ENCODE data around the gene FBP2. TPM values are rescaled to one million over a fixed set of nuclear protein-coding genes. Genes with fewer than 3 reads are reported as not detected.

FBP2 gene
- total RNA-seq, 4 donors from 2014 or later: not detected

GRCh38 chr9:94607423-94607691 lies 13.7 kb upstream of the FBP2 start:
- Histone ChIP-seq H3K9me3 (no peaks in the 10 kb centered on the region), H3K36me3 (no peaks in the 10 kb centered on the region), H3K4me3 (no peak overlapping the region), H3K27ac (no peak overlapping the region), H3K27me3 (peaks cover 4% of the 10 kb centered on the region), H3K4me1 (peaks cover 3% of the 10 kb centered on the region)
- no peak for TF ChIP-seq EP300 (IDR thresholded peaks at IDR 0.05)
- TF ChIP-seq POLR2A (IDR thresholded peaks at IDR 0.05): no peak
- TF ChIP-seq CTCF (IDR thresholded peaks at IDR 0.05): no peak
- no peak for TF ChIP-seq POLR2AphosphoS5 (IDR thresholded peaks at IDR 0.05)
- DNase-seq (ENCODE audit: low spot score in 2 of 2): no peak
- 96% methylated on average over 8 of the region's 8 CpGs for WGBS

DNA sequence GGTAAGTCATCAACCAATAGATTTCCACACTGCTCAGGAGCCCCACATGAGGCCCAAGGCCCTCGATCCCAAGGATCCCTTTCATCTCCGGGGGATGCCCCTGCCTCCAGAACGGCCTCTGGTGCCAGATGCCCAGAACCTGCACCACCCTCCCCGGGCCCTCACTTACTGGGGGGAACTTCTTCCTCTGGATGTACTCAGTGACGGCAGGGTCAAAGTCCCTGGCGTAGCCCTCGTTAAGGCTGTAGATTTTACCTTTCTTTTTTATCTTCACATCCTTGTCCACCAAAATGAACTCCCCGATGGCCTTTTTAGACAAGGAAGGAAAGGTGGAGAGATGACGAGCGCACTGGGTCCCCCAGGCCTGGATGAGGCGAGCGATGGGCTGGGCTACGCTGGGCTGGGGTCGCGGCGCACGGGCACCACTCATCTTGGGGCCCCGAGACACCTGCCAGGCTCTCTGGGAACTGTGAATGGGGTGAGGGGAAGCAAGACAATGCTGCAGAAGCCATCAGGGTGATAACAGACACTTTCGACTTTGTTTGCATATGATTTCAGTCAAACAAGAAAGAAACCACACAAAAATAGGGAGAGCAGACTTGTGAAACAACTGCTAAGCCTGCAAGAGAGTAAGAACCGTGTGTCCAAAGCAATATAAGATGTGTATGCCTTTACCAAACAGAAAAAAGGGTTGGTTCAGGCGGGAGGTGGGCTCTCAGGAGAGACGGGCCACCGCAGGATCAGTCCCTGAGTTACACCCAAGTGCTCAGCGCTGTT lies 13.2 kb upstream of the FBP2 start:
- WGBS: 94% methylated on average over 24 of the region's 24 CpGs
- Histone ChIP-seq H3K27ac (no peak overlapping the region), H3K9me3 (no peaks in the 10 kb centered on the region), H3K4me1 (peaks cover 3% of the 10 kb centered on the region), H3K27me3 (peaks cover 4% of the 10 kb centered on the region), H3K36me3 (no peaks in the 10 kb centered on the region), H3K4me3 (no peak overlapping the region)
- TF ChIP-seq CTCF (IDR thresholded peaks at IDR 0.05): no peak
- TF ChIP-seq POLR2A (IDR thresholded peaks at IDR 0.05): no peak
- TF ChIP-seq POLR2AphosphoS5 (IDR thresholded peaks at IDR 0.05): no peak
- no peak for TF ChIP-seq EP300 (IDR thresholded peaks at IDR 0.05)
- DNase-seq (ENCODE audit: low spot score in 2 of 2): peak in 1 of 2 donors; percentile 65

GRCh38 chr9:94603259-94604160 lies 9.9 kb upstream of the FBP2 start:
- Histone ChIP-seq H3K27me3 (peaks cover 4% of the 10 kb centered on the region), H3K9me3 (no peaks in the 10 kb centered on the region), H3K27ac (no peak overlapping the region), H3K4me1 (peaks cover 3% of the 10 kb centered on the region), H3K4me3 (no peak overlapping the region), H3K36me3 (no peaks in the 10 kb centered on the region)
- TF ChIP-seq CTCF (IDR thresholded peaks at IDR 0.05): peak in 1 of 2 donors; percentile 53
- TF ChIP-seq POLR2AphosphoS5 (IDR thresholded peaks at IDR 0.05): no peak
- no peak for TF ChIP-seq POLR2A (IDR thresholded peaks at IDR 0.05)
- DNase-seq (ENCODE audit: low spot score in 2 of 2): peak in 1 of 2 donors; percentile 68
- WGBS: 30% methylated on average over 15 of the region's 21 CpGs

GRCh38 chr9:94602666-94603065 lies 9.0 kb upstream of the FBP2 start:
- no peak for DNase-seq (ENCODE audit: low spot score in 2 of 2)
- WGBS: 79% methylated on average over 6 of the region's 6 CpGs
- TF ChIP-seq EP300 (IDR thresholded peaks at IDR 0.05) (no peak), POLR2AphosphoS5 (IDR thresholded peaks at IDR 0.05) (no peak), CTCF (IDR thresholded peaks at IDR 0.05) (no peak), POLR2A (IDR thresholded peaks at IDR 0.05) (no peak)

GRCh38 chr9:94600715-94601114 lies 7.1 kb upstream of the FBP2 start:
- H3K27me3 ChIP-seq: peaks cover 2% of the 10 kb centered on the region
- peaks cover 3% of the 10 kb centered on the region for H3K4me1 ChIP-seq
- no peaks in the 10 kb centered on the region for H3K36me3 ChIP-seq
- 76% methylated on average over 10 of the region's 10 CpGs for WGBS
- no peaks in the 10 kb centered on the region for H3K9me3 ChIP-seq
- H3K4me3 ChIP-seq: no peak overlapping the region
- TF ChIP-seq EP300 (IDR thresholded peaks at IDR 0.05) (no peak), POLR2AphosphoS5 (IDR thresholded peaks at IDR 0.05) (no peak), CTCF (IDR thresholded peaks at IDR 0.05) (no peak), POLR2A (IDR thresholded peaks at IDR 0.05) (no peak)
- DNase-seq (ENCODE audit: low spot score in 2 of 2): no peak
- no peak overlapping the region for H3K27ac ChIP-seq

More at GRCh38 chr9:94602666-94603065, 9.0 kb upstream of the FBP2 start:
- Histone ChIP-seq H3K27me3 (peaks cover 4% of the 10 kb centered on the region), H3K4me3 (no peak overlapping the region), H3K4me1 (peaks cover 3% of the 10 kb centered on the region), H3K36me3 (no peaks in the 10 kb centered on the region), H3K9me3 (no peaks in the 10 kb centered on the region), H3K27ac (no peak overlapping the region)

Data from suprapubic skin (tissue), 4 donors.